H1 (cell line): ENCODE data around the gene MYG1. TPM values are rescaled to one million over a fixed set of nuclear protein-coding genes. Genes with fewer than 3 reads are reported as not detected.
A peak's percentile ranks its signal among the peaks of the same experiment; 100 is the strongest.

Source experiments
- CTCF ChIA-PET: fragments of 300-600 bp; sonication (Branson Sonifier 250); formaldehyde crosslinking; loops from one replicate; lab custom pipeline; 2021; ENCODE audit not compliant: partially characterized antibody; lab: Charles Lee
- POLR2A ChIA-PET: fragments of 300-600 bp; sonication (Branson Sonifier 250); formaldehyde crosslinking; loops from one replicate; lab custom pipeline; 2021; ENCODE audit warnings: inconsistent platforms; ENCODE audit not compliant: partially characterized antibody; lab: Charles Lee
- DNase-seq, 2 experiments: peaks; one replicate each; pipeline versions ENCODE4 v3.0.0 to v3.0.0-alpha.2; 2010 to 2022; ENCODE audit warnings: low spot score in 2 of 2, low read depth in 1 of 2, mixed read lengths in 1 of 2
- FAIRE-seq: peaks from 2 replicates; lab custom pipeline; 2011; peaks lifted over from hg19 to GRCh38; lab: Jason Lieb, UNC
- H2AFZ ChIP-seq: 2 replicates; pipeline ENCODE4 v1.8.1; 2012; ENCODE audit warnings: low read length, inconsistent platforms
- H2AK5ac ChIP-seq: 2 replicates; pipeline ENCODE4 v1.6.1; 2013; ENCODE audit warnings: low read depth, low read length
- H2BK120ac ChIP-seq: replicated peaks from 2 replicates; pipeline ENCODE3; 2013; ENCODE audit warnings: low read depth, low read length, inconsistent platforms
- H2BK12ac ChIP-seq: 2 replicates; pipeline ENCODE4 v1.6.1; 2013; ENCODE audit warnings: low read depth, low read length
- H2BK15ac ChIP-seq: 2 replicates; pipeline ENCODE4 v1.6.1; 2013; ENCODE audit warnings: low read length
- H2BK20ac ChIP-seq: 2 replicates; pipeline ENCODE4 v1.6.1; 2013; ENCODE audit warnings: low read length
- H2BK5ac ChIP-seq: 2 replicates; pipeline ENCODE4 v1.6.1; 2013; ENCODE audit warnings: low read depth, low read length
- H3K14ac ChIP-seq: 2 replicates; pipeline ENCODE4 v1.6.1; 2013; ENCODE audit warnings: inconsistent platforms; ENCODE audit not compliant: insufficient read length
- H3K18ac ChIP-seq: 2 replicates; pipeline ENCODE4 v1.6.1; 2013; ENCODE audit warnings: low read length; ENCODE audit errors: extremely low read depth
- H3K23ac ChIP-seq: 2 replicates; pipeline ENCODE4 v1.6.1; 2013; ENCODE audit warnings: inconsistent platforms; ENCODE audit not compliant: insufficient read length
- H3K23me2 ChIP-seq: 2 replicates; pipeline ENCODE4 v1.6.1; 2013; ENCODE audit warnings: low read depth, low read length
- H3K27ac ChIP-seq: 2 replicates; pipeline ENCODE4 v1.6.1; 2011; ENCODE audit warnings: low read depth, low read length, inconsistent platforms
- H3K27me3 ChIP-seq, 4 experiments: replicated peaks in 1 of 4; 1 replicate in 1 of 4; 2 replicates in 3 of 4; pipeline versions ENCODE4 v1.6.1 to v1.8.1; 2011 to 2013; ENCODE audit warnings: low read length in 3 of 4, mild to moderate bottlenecking in 3 of 4, inconsistent platforms in 2 of 4, mixed read lengths in 2 of 4, moderate library complexity in 1 of 4; ENCODE audit not compliant: control insufficient read depth in 3 of 4, insufficient read depth in 3 of 4; ENCODE audit errors: extremely low read depth in 1 of 4
- H3K36me3 ChIP-seq, 4 experiments: 2 replicates each; pipeline versions ENCODE4 v1.6.1 to v1.8.1; 2011 to 2013; ENCODE audit warnings: mild to moderate bottlenecking in 4 of 4, low read length in 3 of 4, moderate library complexity in 2 of 4, control low read depth in 1 of 4, inconsistent platforms in 1 of 4; ENCODE audit not compliant: insufficient read depth in 4 of 4, control insufficient read depth in 2 of 4
- H3K4ac ChIP-seq: replicated peaks from 2 replicates; pipeline ENCODE3; 2013; ENCODE audit warnings: low read length, low read depth, mixed read lengths, inconsistent platforms; ENCODE audit not compliant: insufficient read length
- H3K4me1 ChIP-seq, 4 experiments: replicated peaks in 1 of 4; 1 replicate in 1 of 4; 2 replicates in 3 of 4; pipeline versions ENCODE4 v1.6.1 to v1.8.1; 2011 to 2013; ENCODE audit warnings: low read length in 3 of 4, inconsistent platforms in 2 of 4, mixed read lengths in 1 of 4; ENCODE audit not compliant: insufficient read depth in 4 of 4, control insufficient read depth in 3 of 4
- H3K4me2 ChIP-seq, 2 experiments: 2 replicates each; pipeline versions ENCODE4 v1.6.1 to v1.8.1; 2011 to 2013; ENCODE audit warnings: low read depth in 2 of 2, low read length in 2 of 2, control low read depth in 1 of 2, inconsistent platforms in 1 of 2, mild to moderate bottlenecking in 1 of 2; ENCODE audit not compliant: insufficient read depth in 1 of 2
- H3K4me3 ChIP-seq, 4 experiments: fragments of 200-600, 300-600 bp in 1 of 4; sonication (generic), shearing (Covaris generic), sonication (Bioruptor Twin) in 1 of 4; 2 replicates each; pipeline versions ENCODE4 v1.5.1 to v1.8.1; 2011 to 2016; ENCODE audit warnings: low read length in 4 of 4, low read depth in 3 of 4, control low read depth in 2 of 4, inconsistent platforms in 2 of 4, mild to moderate bottlenecking in 2 of 4, mixed read lengths in 1 of 4, moderate library complexity in 1 of 4; ENCODE audit not compliant: insufficient read depth in 2 of 4; ENCODE audit errors: extremely low read depth in 1 of 4
- H3K56ac ChIP-seq: replicated peaks from 2 replicates; pipeline ENCODE3; 2013; ENCODE audit warnings: low read depth, mild to moderate bottlenecking, mixed read lengths, low read length, inconsistent platforms; ENCODE audit not compliant: insufficient read length
- H3K79me1 ChIP-seq: 2 replicates; pipeline ENCODE4 v1.6.1; 2013; ENCODE audit warnings: low read depth, low read length, control low read depth
- H3K79me2 ChIP-seq, 2 experiments: 2 replicates each; pipeline versions ENCODE4 v1.6.1 to v1.8.1; 2012 to 2013; ENCODE audit warnings: low read length in 2 of 2, mild to moderate bottlenecking in 2 of 2, inconsistent platforms in 1 of 2; ENCODE audit not compliant: insufficient read depth in 2 of 2, control insufficient read depth in 1 of 2
- H3K9ac ChIP-seq, 4 experiments: replicated peaks in 1 of 4; 1 replicate in 1 of 4; 2 replicates in 3 of 4; pipeline versions ENCODE4 v1.6.1 to v1.8.1; 2011 to 2013; ENCODE audit warnings: low read depth in 3 of 4, low read length in 3 of 4, control low read depth in 2 of 4, mild to moderate bottlenecking in 2 of 4, moderate library complexity in 2 of 4, inconsistent platforms in 1 of 4; ENCODE audit errors: extremely low read depth in 1 of 4
- H3K9me3 ChIP-seq, 2 experiments: 2 replicates each; pipeline versions ENCODE4 v1.6.1 to v1.8.1; 2012 to 2013; ENCODE audit warnings: mild to moderate bottlenecking in 2 of 2, moderate library complexity in 2 of 2, control low read depth in 1 of 2, inconsistent platforms in 1 of 2, low read depth in 1 of 2, low read length in 1 of 2, mixed read lengths in 1 of 2; ENCODE audit not compliant: insufficient read depth in 2 of 2
- H4K20me1 ChIP-seq, 2 experiments: replicated peaks in 1 of 2; 2 replicates each; pipeline versions ENCODE3 to v1.8.1; 2011 to 2013; ENCODE audit warnings: inconsistent platforms in 2 of 2, low read length in 2 of 2, mild to moderate bottlenecking in 1 of 2; ENCODE audit not compliant: insufficient read depth in 2 of 2, control insufficient read depth in 1 of 2
- H4K5ac ChIP-seq: 2 replicates; pipeline ENCODE4 v1.6.1; 2013; ENCODE audit warnings: low read length, low read depth, mixed read lengths, inconsistent platforms; ENCODE audit not compliant: insufficient read length
- H4K8ac ChIP-seq: 2 replicates; pipeline ENCODE4 v1.8.0; 2013; ENCODE audit warnings: mild to moderate bottlenecking, moderate library complexity, low read length, inconsistent platforms; ENCODE audit not compliant: insufficient read depth; ENCODE audit errors: extremely low read depth
- H4K91ac ChIP-seq: replicated peaks from 2 replicates; pipeline ENCODE3; 2013; ENCODE audit warnings: low read length, mixed read lengths, inconsistent platforms; ENCODE audit not compliant: insufficient read length
- CTCF ChIP-seq, 3 experiments: IDR thresholded peaks; 1 replicate in 2 of 3; 2 replicates in 1 of 3; pipeline versions ENCODE4 v1.5.1 to v1.6.1; 2011; ENCODE audit warnings: low read length in 3 of 3, mild to moderate bottlenecking in 3 of 3, inconsistent platforms in 2 of 3, low read depth in 1 of 3, moderate library complexity in 1 of 3; ENCODE audit not compliant: insufficient read depth in 1 of 3; ENCODE audit errors: control extremely low read depth in 1 of 3
- KDM1A ChIP-seq: fragments of 200-600, 300-600 bp; sonication (generic); IDR thresholded peaks from 2 replicates; pipeline ENCODE4 v1.7.1; 2016; ENCODE audit warnings: mild to moderate bottlenecking, low read length, borderline replicate concordance
- KDM4A ChIP-seq: IDR thresholded peaks from one replicate; pipeline ENCODE4 v1.7.1; 2012; ENCODE audit warnings: low read depth, mild to moderate bottlenecking, moderate library complexity, low read length, inconsistent platforms; ENCODE audit not compliant: severe bottlenecking
- RFX5 ChIP-seq: IDR thresholded peaks from 2 replicates; pipeline ENCODE4 v1.6.1; 2011; ENCODE audit warnings: low read depth, low read length, improper control_type of control experiment, borderline replicate concordance
- TAF1 ChIP-seq: IDR thresholded peaks from 2 replicates; pipeline ENCODE4 v1.6.1; 2011; ENCODE audit warnings: mild to moderate bottlenecking, low read depth, low read length
- TAF7 ChIP-seq: optimal IDR thresholded peaks from 2 replicates; pipeline ENCODE3; 2011; ENCODE audit warnings: low read depth, mild to moderate bottlenecking, inconsistent platforms, low read length, moderate library complexity, borderline replicate concordance
- WGBS, 2 experiments: shearing (Covaris generic) in 1 of 2; methylation state at CpG; one replicate each; pipeline versions ENCODE4 v1.1.6 to v1.1.7; 2013 to 2015; ENCODE audit warnings: low lambda C conversion rate in 2 of 2, mixed read lengths in 2 of 2, inconsistent platforms in 1 of 2, low coverage in 1 of 2, missing lambda C conversion rate in 1 of 2; ENCODE audit not compliant: insufficient replicate concordance in 2 of 2, insufficient coverage in 1 of 2, insufficient read length in 1 of 2; ENCODE audit errors: extremely low coverage in 1 of 2, missing lambda C conversion rate in 1 of 2; 5-methylcytosine and 5-hydroxymethylcytosine counted together
- polyA plus RNA-seq, 7 experiments: library from polyadenylated mRNA; depleted of rRNA in 3 of 7; stranded (reverse) in 5 of 7; unstranded in 2 of 7; fragments of >200 nt in 5 of 7; fragments of 200-250 nt in 2 of 7; gene quantifications; 1 replicate in 5 of 7; 2 replicates in 1 of 7; 4 replicates in 1 of 7; pipeline versions ENCODE4 v1.2.1 to v1.2.3, GENCODE V29; 2011 to 2013; ENCODE audit warnings: missing spikeins in 2 of 7, mixed read lengths in 2 of 7
- total RNA-seq: library from RNA; stranded (reverse); fragmentation: NEBNext Ultra II Directional; extraction: Animal tissue kit (Norgen Biotek cat#: 25700); gene quantifications from 2 replicates; pipeline ENCODE4 v1.2.1, GENCODE V29; 2021

The MYG1 gene
- total and polyA plus RNA-seq, 2 of the 8 experiments (the other 6 are each of a cell fraction or from before 2014, with no cell fraction given): 83.3 to 104 TPM

GRCh38 chr12:53340398-53340797 is 40.9 kb downstream of the MYG1 start:
- Histone ChIP-seq H3K4me1 (peaks cover 0 to 20% (median 6%) of the 10 kb centered on the region in 4 experiments; a peak in 6 of 7 replicates), H3K36me3 (no peaks in the 10 kb centered on the region), H3K23me2 (peaks cover 5% of the 10 kb centered on the region; the same call in 1 of the 2 replicates), H2AK5ac (no peak overlapping the region), H4K8ac (no peak overlapping the region), H3K18ac (no peak overlapping the region), H2BK5ac (no peak overlapping the region), H2AFZ (0 out of 2 replicates have a peak overlapping the region, but pooled peaks have one; percentile 27), H4K91ac (no peak overlapping the region), H3K9me3 (no peaks in the 10 kb centered on the region), H3K27ac (no peak overlapping the region), H3K4me2 (no peak overlapping the region), H2BK15ac (no peak overlapping the region), H3K79me1 (no peaks in the 10 kb centered on the region), H3K27me3 (peaks cover 3 to 18% (median 9%) of the 10 kb centered on the region in 4 experiments; a peak in 5 of 7 replicates), H4K5ac (no peak overlapping the region), H4K20me1 (no peaks in the 10 kb centered on the region), H3K56ac (no peak overlapping the region), H3K4me3 (no peak overlapping the region), H2BK20ac (no peak overlapping the region), H2BK12ac (no peak overlapping the region), H3K9ac (no peak overlapping the region), H2BK120ac (no peak overlapping the region), H3K14ac (no peak overlapping the region), H3K4ac (no peak overlapping the region), H3K23ac (no peak overlapping the region), H3K79me2 (no peaks in the 10 kb centered on the region)
- DNase-seq: no peak
- ChIA-PET POLR2A (interaction anchor here (0.8 to 2.0 kb wide), 5 partner anchors 12 to 158 kb away, joined by 3 to 6 read pairs (median 3); partner anchors contain the start of gene AAAS), CTCF (interaction anchor here (1.0 to 1.4 kb wide), 3 partner anchors 13 to 19 kb away, joined by 3 to 6 read pairs (median 3); partner anchors contain the start of gene AAAS)
- 79% methylated on average over 2 of the region's 9 CpGs; no CpG with 5 or more reads in 1 of the 2 experiments for WGBS, 2 experiments
- no peak for FAIRE-seq
- no peak for TF ChIP-seq CTCF (IDR thresholded peaks at IDR 0.05; ENCODE audit: control extremely low read depth in 1 of 3, insufficient read depth in 1 of 3, low read depth in 1 of 3, low read length in 3 of 3)
- TF ChIP-seq TAF7: no peak
- TF ChIP-seq TAF1: no peak
- TF ChIP-seq RFX5: no peak
- TF ChIP-seq KDM1A: no peak
- no peak for TF ChIP-seq KDM4A
